ENCODE measurements around the gene SH3RF2. TPM values are rescaled to one million over a fixed set of nuclear protein-coding genes. Genes with fewer than 3 reads are reported as not detected.

SH3RF2 gene
- total RNA-seq, 2 experiments from 2014 or later = not detected

GRCh38 chr5:145898171-145898570 is 38.2 kb upstream of the SH3RF2 start:
- BruUV-seq (replicated peaks) = no TSS peak

GRCh38 chr5:145902421-145902820 is 34.0 kb upstream of the SH3RF2 start:
- no peak for TF ChIP-seq EZH2phosphoT487 (IDR thresholded peaks at IDR 0.05; ENCODE audit: borderline replicate concordance, low read depth, low read length)
- no peak for TF ChIP-seq CTCF (conservative IDR thresholded peaks at IDR 0.05; ENCODE audit: low read length)
- Histone ChIP-seq H2AFZ (ENCODE audit: low read length) (no peak overlapping the region), H3K9me3 (ENCODE audit: low read length) (no peaks in the 10 kb centered on the region), H3K79me2 (ENCODE audit: insufficient read depth, low read depth, low read length) (no peaks in the 10 kb centered on the region), H3K27ac (ENCODE audit: low read depth, low read length, poor library complexity, severe bottlenecking) (no peak overlapping the region), H4K20me1 (ENCODE audit: insufficient read depth, low read length) (no peaks in the 10 kb centered on the region), H3K4me2 (ENCODE audit: low read length) (no peak overlapping the region), H3K4me3 (ENCODE audit: low read depth, low read length, poor library complexity, severe bottlenecking) (no peak overlapping the region), H3K9me2 (ENCODE audit: insufficient read depth, low read length) (no peaks in the 10 kb centered on the region), H3K4me1 (ENCODE audit: insufficient read depth, low read length, poor library complexity, severe bottlenecking) (no peaks in the 10 kb centered on the region), H3K36me3 (ENCODE audit: insufficient read depth, low read length) (no peaks in the 10 kb centered on the region)
- no peak for DNase-seq (ENCODE audit: low spot score)
- no TSS peak for BruUV-seq (replicated peaks)
- POLR2A ChIA-PET = no interaction called here
- intact Hi-C loops (cut with micrococcal nuclease; ENCODE audit: unreplicated experiment) = no loop called here
- CTCF ChIA-PET (ENCODE audit: unreplicated experiment) = no interaction called here

More at GRCh38 chr5:145898171-145898570, 38.2 kb upstream of the SH3RF2 start:
- no peaks in the 10 kb centered on the region for H3K36me3 ChIP-seq (ENCODE audit: insufficient read depth, low read length)
- no peaks in the 10 kb centered on the region for H3K9me3 ChIP-seq (ENCODE audit: low read length)
- intact Hi-C loops (cut with micrococcal nuclease; ENCODE audit: unreplicated experiment) = no loop called here
- no peak overlapping the region for H3K27ac ChIP-seq (ENCODE audit: low read depth, low read length, poor library complexity, severe bottlenecking)
- ChIA-PET CTCF (ENCODE audit: unreplicated experiment) (no interaction called here), POLR2A (interaction anchor here (0.6 kb wide), 1 partner anchor 11 kb away, joined by 3 read pairs; no protein-coding TSS in a partner anchor)
- H3K4me2 ChIP-seq (ENCODE audit: low read length) = no peak overlapping the region
- no peaks in the 10 kb centered on the region for H4K20me1 ChIP-seq (ENCODE audit: insufficient read depth, low read length)
- H3K4me3 ChIP-seq (ENCODE audit: low read depth, low read length, poor library complexity, severe bottlenecking) = no peak overlapping the region
- no peaks in the 10 kb centered on the region for H3K79me2 ChIP-seq (ENCODE audit: insufficient read depth, low read depth, low read length)
- TF ChIP-seq CTCF (conservative IDR thresholded peaks at IDR 0.05; ENCODE audit: low read length) = no peak
- no peak for TF ChIP-seq EZH2phosphoT487 (IDR thresholded peaks at IDR 0.05; ENCODE audit: borderline replicate concordance, low read depth, low read length)
- H3K4me1 ChIP-seq (ENCODE audit: insufficient read depth, low read length, poor library complexity, severe bottlenecking) = no peaks in the 10 kb centered on the region
- no peaks in the 10 kb centered on the region for H3K9me2 ChIP-seq (ENCODE audit: insufficient read depth, low read length)
- H2AFZ ChIP-seq (ENCODE audit: low read length) = no peak overlapping the region
- no peak for DNase-seq (ENCODE audit: low spot score)

GRCh38 chr5:145903113-145903512 is 33.3 kb upstream of the SH3RF2 start:
- Histone ChIP-seq H4K20me1 (ENCODE audit: insufficient read depth, low read length) (no peaks in the 10 kb centered on the region), H3K4me3 (ENCODE audit: low read depth, low read length, poor library complexity, severe bottlenecking) (no peak overlapping the region), H3K4me1 (ENCODE audit: insufficient read depth, low read length, poor library complexity, severe bottlenecking) (no peaks in the 10 kb centered on the region), H3K4me2 (ENCODE audit: low read length) (no peak overlapping the region), H3K36me3 (ENCODE audit: insufficient read depth, low read length) (no peaks in the 10 kb centered on the region), H3K9me3 (ENCODE audit: low read length) (no peaks in the 10 kb centered on the region), H3K9me2 (ENCODE audit: insufficient read depth, low read length) (no peaks in the 10 kb centered on the region), H3K27ac (ENCODE audit: low read depth, low read length, poor library complexity, severe bottlenecking) (no peak overlapping the region), H3K79me2 (ENCODE audit: insufficient read depth, low read depth, low read length) (no peaks in the 10 kb centered on the region), H2AFZ (ENCODE audit: low read length) (no peak overlapping the region)
- peak; percentile 6 for DNase-seq (ENCODE audit: low spot score)
- BruUV-seq (replicated peaks) = no TSS peak
- POLR2A ChIA-PET = interaction anchor here (0.6 kb wide), 1 partner anchor 254 kb away, joined by 3 read pairs; no protein-coding TSS in a partner anchor
- intact Hi-C loops (cut with micrococcal nuclease; ENCODE audit: unreplicated experiment) = no loop called here
- CTCF ChIA-PET (ENCODE audit: unreplicated experiment) = no interaction called here
- peak; percentile 46 for TF ChIP-seq CTCF (conservative IDR thresholded peaks at IDR 0.05; ENCODE audit: low read length)
- TF ChIP-seq EZH2phosphoT487 (IDR thresholded peaks at IDR 0.05; ENCODE audit: borderline replicate concordance, low read depth, low read length) = no peak

Data from OCI-LY7 (cell line).